ENCODE measurements around the gene NPFFR2.
A peak's percentile ranks its signal among the peaks of the same experiment; 100 is the strongest.
"Not testable (repeated sequence)": the region's sequence is repeated elsewhere in the genome, so short reads cannot be mapped to it uniquely, and the experiment has no call there.

NPFFR2 gene

DNA sequence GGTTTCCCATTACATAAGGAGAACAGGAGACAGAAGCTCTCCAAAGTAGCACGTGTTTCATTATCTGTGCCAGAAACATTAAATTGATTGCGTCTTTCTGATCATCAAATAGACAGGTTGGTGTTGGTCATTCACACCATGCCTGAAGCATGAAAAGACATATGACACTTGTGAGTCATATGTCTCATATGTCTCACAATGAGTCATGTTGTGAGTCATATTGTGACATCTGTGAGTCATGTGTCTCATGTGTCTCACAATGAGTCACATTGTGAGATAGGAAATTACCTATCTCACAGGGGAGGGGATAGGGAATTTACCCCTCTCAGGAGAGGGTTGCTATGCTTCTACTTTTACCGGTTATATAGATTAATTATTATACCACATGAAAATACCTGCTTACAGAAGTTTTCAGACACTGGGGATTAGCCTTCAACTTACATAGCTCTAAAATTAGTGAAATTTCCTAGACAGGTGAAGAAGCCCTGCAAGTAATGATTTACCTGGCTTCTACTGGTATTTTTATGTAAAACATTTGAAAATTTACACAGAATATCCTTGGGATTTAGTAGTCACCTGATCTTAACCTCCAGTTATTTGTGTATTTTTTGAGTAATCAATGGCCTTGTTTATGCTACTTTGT lies 80.8 kb downstream of the NPFFR2 start:
- peak; percentile 1 for DNase-seq (ENCODE audit: low read depth)

DNA sequence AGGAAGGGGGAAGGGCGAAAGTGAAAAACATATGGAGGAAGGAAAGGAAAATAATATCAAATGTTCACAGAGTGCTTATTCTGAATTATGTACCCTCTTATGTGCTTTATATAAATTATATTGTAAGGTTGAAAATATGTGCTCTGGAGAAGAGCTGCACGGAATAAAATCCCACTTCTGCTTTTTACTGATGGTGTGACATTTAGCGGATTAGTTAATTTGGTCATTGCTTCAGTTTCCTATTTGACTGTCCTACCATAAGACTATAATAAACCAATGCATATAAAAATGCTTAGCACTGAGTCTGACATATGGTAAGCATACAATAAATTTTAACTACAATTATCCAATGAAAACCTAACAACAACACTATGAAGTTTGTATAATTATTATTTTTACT lies 86.2 kb downstream of the NPFFR2 start:
- DNase-seq (ENCODE audit: low read depth) = no peak

DNA sequence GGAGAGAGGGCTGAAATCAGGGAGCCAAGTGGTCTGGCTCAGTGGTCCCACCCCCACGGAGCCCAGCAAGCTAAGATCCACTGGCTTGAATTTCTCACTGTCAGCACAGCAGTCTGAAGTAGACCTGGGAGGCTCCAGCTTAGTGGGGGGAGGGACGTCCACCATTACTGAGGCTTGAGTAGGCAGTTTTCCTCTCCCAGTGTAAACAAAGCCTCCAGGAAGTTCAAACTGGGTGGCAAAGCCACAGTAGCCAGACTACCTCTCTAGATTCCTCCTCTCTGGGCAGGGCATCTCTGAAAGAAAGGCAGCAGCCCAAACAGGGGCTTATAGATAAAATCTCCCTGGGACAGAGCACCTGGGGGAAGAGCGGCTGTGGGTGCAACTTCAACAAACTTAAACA lies 88.1 kb downstream of the NPFFR2 start:
- DNase-seq (ENCODE audit: low read depth) = no peak

DNA sequence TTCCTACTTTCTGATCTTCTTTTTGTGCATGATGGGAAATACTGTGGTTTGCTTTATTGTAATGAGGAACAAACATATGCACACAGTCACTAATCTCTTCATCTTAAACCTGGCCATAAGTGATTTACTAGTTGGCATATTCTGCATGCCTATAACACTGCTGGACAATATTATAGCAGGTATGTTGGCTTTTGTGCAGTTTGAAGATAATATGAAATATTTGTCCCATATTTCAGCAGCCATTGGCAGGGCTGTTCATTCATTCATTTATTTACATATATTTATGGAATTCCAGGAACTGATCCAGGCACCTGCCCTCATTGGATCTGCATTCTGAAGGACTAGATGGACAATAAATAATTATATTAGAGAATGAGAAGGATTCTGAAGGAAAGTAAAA lies 96.9 kb downstream of the NPFFR2 start:
- no peak for DNase-seq (ENCODE audit: low read depth)

DNA sequence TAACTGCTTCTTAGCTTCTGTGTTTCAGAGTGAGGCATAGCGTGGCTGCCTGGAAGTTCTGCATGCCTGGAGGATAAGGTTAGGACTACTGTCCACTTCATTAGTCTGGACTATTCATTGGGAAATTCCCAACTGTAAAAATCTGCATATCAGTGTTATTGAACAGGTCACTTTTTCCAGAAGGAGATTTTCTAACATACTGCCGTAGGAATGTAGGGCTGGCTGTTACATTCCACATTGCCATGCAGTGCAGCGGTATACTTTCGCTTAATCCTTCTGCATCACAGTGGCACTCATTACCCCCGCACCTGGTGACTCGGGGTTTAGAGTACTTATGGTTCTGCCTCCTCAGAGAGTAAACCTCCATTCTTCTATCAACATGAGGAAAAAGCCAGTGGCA lies 104.6 kb downstream of the NPFFR2 start:
- DNase-seq (ENCODE audit: low read depth) = no peak

DNA sequence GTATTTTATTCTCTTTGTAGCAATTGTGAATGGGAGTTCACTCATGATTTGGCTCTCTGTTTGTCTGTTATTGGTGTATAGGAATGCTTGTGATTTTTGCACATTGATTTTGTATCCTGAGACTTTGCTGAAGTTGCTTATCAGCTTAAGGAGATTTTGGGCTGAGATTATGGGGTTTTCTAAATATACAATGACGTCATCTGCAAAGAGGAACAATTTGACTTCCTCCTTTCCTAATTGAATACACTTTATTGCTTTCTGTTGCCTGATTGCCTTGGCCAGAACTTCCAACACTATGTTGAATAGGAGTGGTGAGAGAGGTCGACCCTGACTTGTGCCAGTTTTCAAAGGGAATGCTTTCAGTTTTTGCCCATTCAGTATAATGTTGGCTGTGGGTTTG lies 108.2 kb downstream of the NPFFR2 start:
- DNase-seq (ENCODE audit: low read depth) = not testable (repeated sequence)

DNA sequence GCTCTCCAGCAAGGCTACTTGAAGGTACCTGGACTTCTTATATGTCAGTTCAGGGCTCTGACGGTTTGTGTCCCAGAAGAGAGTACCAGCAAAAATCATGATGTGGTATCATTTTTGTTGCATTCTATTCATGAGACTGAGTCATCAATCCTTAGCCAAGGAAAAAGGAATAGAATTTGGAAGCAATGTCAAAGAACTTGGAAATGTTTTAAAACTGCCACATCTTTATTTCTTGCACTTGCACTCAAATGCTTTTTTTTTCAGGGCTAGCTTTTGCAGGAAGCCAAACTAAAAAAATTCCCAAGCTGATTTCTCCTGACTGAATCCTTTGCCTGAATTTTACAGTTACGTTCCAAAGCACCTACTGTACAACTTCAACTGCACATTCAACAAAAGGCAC lies 112.4 kb downstream of the NPFFR2 start:
- DNase-seq (ENCODE audit: low read depth) = no peak

DNA sequence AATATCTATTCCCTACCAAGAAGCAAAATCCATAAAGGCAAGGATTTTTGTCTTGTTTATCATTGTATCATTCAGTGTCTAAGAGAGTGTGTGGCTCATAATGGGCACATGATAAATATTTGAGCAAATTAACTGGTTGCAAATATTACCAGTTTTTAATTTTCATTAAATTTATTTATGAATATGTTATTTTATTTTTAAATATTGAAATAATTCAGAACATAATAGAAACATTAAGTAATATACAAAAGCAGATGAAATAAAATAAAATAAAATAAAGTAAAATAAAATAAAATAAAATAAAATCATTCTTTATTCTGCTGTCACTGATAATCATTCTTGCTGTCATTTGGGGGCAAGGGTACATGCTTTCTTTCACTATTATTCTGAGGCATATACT lies 120.9 kb downstream of the NPFFR2 start:
- no peak for DNase-seq (ENCODE audit: low read depth)

DNA sequence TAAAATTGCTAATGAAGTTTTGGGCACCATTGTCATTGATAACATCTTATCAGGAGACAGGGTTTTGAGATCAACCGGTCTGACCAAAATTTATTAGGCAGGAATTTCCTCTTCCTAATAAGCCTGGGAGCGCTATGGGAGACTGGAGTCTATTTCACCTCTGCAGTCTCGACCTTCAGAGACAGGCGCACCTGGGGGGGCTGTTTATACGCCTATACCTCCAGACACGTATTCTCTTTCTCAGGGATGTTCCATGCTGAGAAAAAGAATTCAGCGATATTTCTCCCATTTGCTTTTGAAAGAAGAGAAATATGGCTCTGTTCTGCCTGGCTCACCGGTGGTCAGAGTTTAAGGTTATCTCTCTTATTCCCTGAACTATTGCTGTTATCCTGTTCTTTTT lies 121.8 kb downstream of the NPFFR2 start:
- not testable (repeated sequence) for DNase-seq (ENCODE audit: low read depth)

DNA sequence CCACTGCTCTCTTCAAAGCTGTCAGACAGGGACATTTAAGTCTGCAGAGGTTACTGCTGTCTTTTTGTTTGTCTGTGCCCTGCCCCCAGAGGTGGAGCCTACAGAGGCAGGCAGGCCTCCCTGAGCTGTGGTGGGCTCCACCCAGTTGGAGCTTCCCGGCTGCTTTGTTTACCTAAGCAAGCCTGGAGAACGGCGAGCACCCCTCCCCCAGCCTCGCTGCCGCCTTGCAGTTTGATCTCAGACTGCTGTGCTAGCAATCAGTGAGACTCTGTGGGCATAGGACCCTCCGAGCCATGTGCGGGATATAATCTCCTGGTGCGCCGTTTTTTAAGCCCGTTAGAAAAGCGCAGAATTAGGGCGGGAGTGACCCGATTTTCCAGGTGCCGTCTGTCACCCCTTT lies 137.5 kb downstream of the NPFFR2 start:
- DNase-seq (ENCODE audit: low read depth) = not testable (repeated sequence)

DNA sequence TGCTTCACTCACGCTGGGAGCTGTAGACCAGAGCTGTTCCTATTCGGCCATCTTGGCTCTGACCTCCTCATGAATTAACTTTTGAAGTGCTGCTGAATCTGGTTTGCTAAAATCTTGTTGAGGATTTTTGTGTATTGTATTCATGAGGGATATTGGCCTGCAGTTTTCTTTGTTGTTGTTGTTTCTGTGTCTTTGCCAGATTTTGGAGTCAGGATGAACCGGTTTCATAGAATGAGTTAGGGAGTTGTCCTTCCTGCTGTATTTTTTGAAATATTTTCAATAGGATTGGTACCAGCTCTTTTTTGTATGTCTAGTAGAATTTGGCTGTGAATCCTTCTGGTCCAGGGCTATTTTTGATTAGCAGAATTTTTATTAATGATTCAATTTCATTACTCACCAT lies 138.1 kb downstream of the NPFFR2 start:
- DNase-seq (ENCODE audit: low read depth) = no peak

DNA sequence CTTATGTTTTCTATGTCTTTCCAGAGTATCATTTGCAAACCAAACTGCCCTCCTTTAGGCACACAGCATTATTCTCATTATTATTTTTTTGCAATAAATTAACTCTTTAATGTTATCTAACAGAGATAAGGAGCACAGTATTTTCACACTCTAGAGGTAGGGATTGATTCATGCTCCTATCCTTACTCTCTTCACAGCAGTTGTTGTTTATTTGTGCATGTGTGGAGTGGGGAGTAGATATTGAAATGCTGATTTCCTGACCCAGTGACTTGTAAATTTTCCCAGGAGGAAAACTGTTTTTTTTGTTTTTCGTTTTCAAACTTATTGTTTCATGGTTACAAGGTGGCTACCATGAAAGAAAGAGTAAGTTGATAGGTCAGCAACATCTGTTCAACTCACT lies 140.0 kb downstream of the NPFFR2 start:
- DNase-seq (ENCODE audit: low read depth) = no peak

DNA sequence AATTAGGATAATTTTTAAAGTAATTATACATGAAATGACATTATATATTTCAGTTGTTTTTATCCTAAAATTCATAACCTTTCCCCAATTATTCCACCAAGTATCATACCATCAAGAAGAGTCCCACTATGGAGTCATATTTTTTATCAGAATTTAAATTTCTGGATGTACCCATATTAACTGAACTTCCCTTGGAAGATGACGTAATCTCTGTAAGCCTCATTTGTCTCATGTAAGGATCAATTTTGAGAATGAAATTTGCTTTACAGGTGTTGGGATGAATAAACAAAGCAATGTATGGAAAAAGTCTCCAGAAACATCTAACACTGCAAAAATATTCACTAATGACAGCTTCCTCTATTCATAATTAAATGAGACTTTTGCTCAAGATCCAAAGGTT lies 147.5 kb downstream of the NPFFR2 start:
- no peak for DNase-seq (ENCODE audit: low read depth)

DNA sequence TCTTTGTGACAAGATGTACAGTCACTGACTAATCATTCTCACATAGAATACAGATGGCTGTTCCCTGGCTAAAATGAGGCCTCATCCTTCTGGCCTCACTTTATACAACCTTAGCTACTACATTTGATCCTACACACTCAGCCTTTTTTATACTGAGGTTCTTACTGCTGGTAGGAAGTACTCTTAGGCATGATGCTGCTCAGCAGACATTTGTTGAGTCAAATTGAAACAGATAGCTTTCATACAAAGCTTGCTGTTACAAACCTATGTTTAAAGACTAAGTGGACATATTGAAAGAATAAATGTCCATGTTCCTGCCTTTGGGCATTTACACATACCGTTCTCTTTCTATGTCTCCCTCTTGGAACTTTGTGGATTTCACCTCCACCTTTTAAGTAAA lies 154.9 kb downstream of the NPFFR2 start:
- DNase-seq (ENCODE audit: low read depth) = no peak

DNA sequence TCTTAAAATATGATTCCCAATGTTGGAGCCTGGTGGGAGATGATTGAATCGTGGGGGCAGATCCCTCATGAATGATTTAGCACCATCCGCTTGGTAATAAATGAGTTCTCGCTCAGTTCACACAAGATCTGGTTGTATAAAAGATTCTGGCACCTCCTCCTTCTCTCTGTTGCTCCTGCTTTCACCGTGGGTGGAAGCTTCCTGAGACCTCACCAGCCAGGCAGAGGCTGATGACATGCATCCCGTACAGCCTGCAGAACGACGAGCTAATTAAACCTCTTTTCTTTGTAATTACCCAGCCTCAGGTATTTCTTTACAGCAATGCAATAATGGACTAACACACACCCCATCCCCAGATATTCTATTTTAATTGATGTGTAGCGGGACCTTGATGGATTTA lies 162.2 kb downstream of the NPFFR2 start:
- DNase-seq (ENCODE audit: low read depth) = no peak

DNA sequence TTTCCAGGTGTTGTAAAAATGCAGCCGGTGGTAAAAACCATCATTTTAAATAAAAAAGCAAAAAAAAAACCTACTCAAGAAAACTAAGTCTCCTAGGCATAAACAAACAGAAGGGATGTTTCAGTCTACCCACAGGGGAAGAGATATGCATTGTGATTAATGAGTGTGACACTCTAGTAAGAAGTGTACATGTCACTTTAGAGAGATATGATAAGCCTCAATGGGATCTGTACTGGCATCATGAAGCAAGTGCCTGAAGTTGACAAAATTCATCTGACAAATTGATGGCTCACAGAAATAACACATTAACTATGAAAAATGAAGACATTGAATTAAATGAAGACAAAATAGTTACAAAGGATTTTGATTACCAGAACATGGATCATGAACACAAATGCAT lies 162.7 kb downstream of the NPFFR2 start:
- DNase-seq (ENCODE audit: low read depth) = no peak
